Lower lobe of right lung (tissue), 2 donors: ENCODE measurements around the gene CLASP2. TPM values are rescaled to one million over a fixed set of nuclear protein-coding genes. Genes with fewer than 3 reads are reported as not detected.

ENCODE experiments used
- ATAC-seq, 2 donors: fragments of 200-7000 bp; cut with Tn5 transposase; one replicate each; pipeline ENCODE4 v1.9.1; 2020 to 2022; ENCODE audit warnings: mild to moderate bottlenecking in 2 of 2, moderate library complexity in 2 of 2
- DNase-seq: peaks from one replicate; pipeline ENCODE4 v3.0.0-alpha.2; 2020
- H3K27ac ChIP-seq: fragments of 200-600 bp; one replicate; pipeline ENCODE4 v1.8.0; 2022
- H3K27me3 ChIP-seq: fragments of 200-600 bp; one replicate; pipeline ENCODE4 v1.8.0; 2022; ENCODE audit warnings: low read depth
- H3K36me3 ChIP-seq: fragments of 200-600 bp; one replicate; pipeline ENCODE4 v1.8.0; 2022; ENCODE audit warnings: mild to moderate bottlenecking
- H3K4me1 ChIP-seq: fragments of 200-600 bp; one replicate; pipeline ENCODE4 v1.8.0; 2022
- H3K4me3 ChIP-seq: fragments of 200-600 bp; one replicate; pipeline ENCODE4 v1.8.0; 2022; ENCODE audit warnings: mild to moderate bottlenecking
- H3K9me3 ChIP-seq: fragments of 200-600 bp; one replicate; pipeline ENCODE4 v1.8.0; 2022
- intact Hi-C: fragments of 100-400 bp; cut with DNase I; formaldehyde crosslinking; loops from one replicate; pipeline ENCODE4 v1.11.0; 2022
- total RNA-seq: library from RNA; stranded (reverse); fragmentation: NEBNext Ultra II Directional; extraction: Animal tissue kit (Norgen Biotek cat#: 25700); gene quantifications from one replicate; pipeline ENCODE4 v1.2.1, GENCODE V29; 2021
- TF ChIP-seq, protein P1 (sequence below): fragments of 200-600 bp; IDR thresholded peaks from one replicate; pipeline ENCODE4 v1.8.0; 2022; ENCODE audit warnings: antibody characterized with exemption, mild to moderate bottlenecking
- donor health status: DM: no; HTN: yes; CAD: no; lungs with severe emphysema.

CLASP2 gene
- total RNA-seq, 1 donor from 2014 or later = 64.3 TPM

DNA sequence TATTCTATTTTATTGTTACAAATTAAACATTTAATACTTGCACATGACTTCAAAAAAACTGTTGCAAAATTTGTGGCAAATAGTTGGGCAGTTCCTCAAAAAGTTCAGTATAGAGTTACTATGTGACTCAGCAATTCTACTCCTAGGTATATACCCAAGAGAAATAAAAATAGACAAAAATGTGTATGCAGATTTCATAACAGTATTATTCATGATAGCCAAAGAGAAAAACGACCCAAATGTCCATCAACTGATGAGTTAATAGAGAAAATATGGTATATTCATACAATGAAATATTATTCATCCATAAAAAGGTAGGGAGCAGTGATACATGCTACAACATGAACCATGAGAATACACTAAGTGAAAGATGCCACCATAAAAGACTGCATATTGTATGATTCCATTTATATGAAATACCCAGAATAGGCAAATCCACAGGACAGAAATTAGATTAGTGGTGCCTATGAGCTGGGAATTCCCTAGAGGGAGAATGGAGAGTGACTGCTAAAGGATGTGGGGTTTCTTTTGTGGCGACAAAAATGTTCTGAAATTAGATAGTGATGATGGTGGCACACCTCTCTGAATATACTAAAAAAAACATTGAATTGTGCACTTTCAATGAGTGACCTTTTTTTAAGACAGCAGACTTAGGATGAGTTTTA lies 31.6 kb upstream of the CLASP2 start:
- DNase-seq = no peak
- H3K4me3 ChIP-seq = no peak overlapping the region
- ATAC-seq = no peak
- TF ChIP-seq, protein P1, sequence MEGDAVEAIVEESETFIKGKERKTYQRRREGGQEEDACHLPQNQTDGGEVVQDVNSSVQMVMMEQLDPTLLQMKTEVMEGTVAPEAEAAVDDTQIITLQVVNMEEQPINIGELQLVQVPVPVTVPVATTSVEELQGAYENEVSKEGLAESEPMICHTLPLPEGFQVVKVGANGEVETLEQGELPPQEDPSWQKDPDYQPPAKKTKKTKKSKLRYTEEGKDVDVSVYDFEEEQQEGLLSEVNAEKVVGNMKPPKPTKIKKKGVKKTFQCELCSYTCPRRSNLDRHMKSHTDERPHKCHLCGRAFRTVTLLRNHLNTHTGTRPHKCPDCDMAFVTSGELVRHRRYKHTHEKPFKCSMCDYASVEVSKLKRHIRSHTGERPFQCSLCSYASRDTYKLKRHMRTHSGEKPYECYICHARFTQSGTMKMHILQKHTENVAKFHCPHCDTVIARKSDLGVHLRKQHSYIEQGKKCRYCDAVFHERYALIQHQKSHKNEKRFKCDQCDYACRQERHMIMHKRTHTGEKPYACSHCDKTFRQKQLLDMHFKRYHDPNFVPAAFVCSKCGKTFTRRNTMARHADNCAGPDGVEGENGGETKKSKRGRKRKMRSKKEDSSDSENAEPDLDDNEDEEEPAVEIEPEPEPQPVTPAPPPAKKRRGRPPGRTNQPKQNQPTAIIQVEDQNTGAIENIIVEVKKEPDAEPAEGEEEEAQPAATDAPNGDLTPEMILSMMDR = no peak
- intact Hi-C loops = no loop called here
- H3K27ac ChIP-seq = no peak overlapping the region
- no peaks in the 10 kb centered on the region for H3K4me1 ChIP-seq
- H3K9me3 ChIP-seq = peaks cover 12% of the 10 kb centered on the region
- H3K27me3 ChIP-seq = no peaks in the 10 kb centered on the region
- H3K36me3 ChIP-seq = no peaks in the 10 kb centered on the region

DNA sequence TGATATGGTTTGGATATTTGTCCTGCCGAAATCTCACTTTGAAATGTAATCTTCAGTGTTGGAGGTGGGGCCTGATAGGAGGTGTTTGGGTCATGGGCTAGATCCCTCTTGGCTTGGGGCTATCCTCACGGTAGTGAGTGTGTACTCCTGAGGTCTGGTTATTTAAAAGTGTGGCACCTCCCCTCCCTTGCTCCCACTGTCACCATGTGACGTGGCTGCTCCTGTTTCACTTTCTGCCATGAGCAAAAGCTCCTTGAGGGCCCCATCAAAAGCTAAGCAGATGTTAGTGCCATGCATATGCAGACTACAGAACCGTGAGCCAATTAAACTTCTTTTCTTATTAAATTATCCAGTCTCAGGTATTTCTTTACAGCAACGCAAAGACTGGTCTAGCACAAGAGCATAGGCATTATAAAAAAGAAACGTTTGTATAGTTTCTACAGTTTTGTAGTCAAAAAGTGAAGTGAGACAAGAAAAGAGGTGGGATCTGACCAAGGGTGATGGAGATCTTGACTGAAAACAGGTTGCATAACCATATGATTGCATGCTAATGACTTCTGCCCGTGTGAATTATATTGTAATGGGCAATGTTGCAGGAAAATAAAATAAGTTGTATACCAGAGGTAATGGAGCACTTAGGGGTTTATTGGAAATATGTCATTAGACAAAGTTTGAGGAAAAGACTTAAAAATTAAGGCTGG lies 28.5 kb upstream of the CLASP2 start:
- Histone ChIP-seq H3K36me3 (no peaks in the 10 kb centered on the region), H3K4me1 (no peaks in the 10 kb centered on the region), H3K27ac (no peak overlapping the region), H3K9me3 (no peaks in the 10 kb centered on the region), H3K27me3 (no peaks in the 10 kb centered on the region), H3K4me3 (no peak overlapping the region)
- no peak for ATAC-seq
- intact Hi-C loops = no loop called here
- DNase-seq = no peak
- TF ChIP-seq, protein P1 = no peak

DNA sequence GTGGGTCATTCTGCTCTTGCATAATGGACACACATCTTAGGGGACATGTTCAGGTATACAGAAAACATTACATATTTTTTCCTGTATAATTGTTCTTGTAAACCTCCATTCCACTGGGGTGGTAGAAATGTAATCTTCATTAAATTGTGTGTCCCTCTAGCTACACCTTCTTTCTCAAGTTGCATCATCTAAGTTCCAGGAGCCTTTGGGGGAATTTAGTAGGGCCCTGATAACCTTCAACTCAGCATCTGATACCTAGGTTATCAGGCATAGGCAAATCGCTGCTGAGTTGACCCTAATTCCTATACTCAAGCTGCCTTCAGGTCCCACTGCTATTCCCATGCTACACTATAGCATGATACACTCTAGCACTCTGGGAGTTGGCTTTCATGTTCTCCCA lies 19.1 kb upstream of the CLASP2 start:
- Histone ChIP-seq H3K4me1 (no peaks in the 10 kb centered on the region), H3K27ac (no peak overlapping the region), H3K27me3 (no peaks in the 10 kb centered on the region), H3K36me3 (no peaks in the 10 kb centered on the region), H3K4me3 (no peak overlapping the region), H3K9me3 (peaks cover 6% of the 10 kb centered on the region)
- ATAC-seq (no peak), DNase-seq (no peak)
- TF ChIP-seq, protein P1 = no peak
- intact Hi-C loops = no loop called here

DNA sequence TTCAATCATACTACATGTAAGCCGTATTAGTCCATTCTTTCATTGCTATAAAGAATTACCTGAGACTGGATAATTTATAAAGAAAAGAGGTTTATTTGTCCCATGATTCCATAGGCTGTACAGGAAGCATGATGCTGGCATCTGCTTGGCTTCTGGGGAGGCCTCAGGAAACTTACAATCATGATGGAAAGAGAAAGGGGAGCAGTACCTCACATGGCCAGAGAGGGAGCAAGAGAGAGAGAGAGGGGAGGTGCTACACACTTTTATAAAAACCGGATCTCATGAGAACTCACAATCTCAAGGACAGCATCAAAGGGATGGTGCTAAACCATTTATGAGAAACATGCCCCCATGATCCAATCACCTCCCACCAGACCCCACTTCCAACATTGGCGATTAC lies 14.3 kb upstream of the CLASP2 start:
- intact Hi-C loops = no loop called here
- H3K4me1 ChIP-seq = no peaks in the 10 kb centered on the region
- no peak for DNase-seq
- no peak overlapping the region for H3K27ac ChIP-seq
- peaks cover 12% of the 10 kb centered on the region for H3K9me3 ChIP-seq
- ATAC-seq = no peak
- H3K27me3 ChIP-seq = no peaks in the 10 kb centered on the region
- TF ChIP-seq, protein P1 = peak; percentile 17
- H3K36me3 ChIP-seq = no peaks in the 10 kb centered on the region
- H3K4me3 ChIP-seq = no peak overlapping the region

DNA sequence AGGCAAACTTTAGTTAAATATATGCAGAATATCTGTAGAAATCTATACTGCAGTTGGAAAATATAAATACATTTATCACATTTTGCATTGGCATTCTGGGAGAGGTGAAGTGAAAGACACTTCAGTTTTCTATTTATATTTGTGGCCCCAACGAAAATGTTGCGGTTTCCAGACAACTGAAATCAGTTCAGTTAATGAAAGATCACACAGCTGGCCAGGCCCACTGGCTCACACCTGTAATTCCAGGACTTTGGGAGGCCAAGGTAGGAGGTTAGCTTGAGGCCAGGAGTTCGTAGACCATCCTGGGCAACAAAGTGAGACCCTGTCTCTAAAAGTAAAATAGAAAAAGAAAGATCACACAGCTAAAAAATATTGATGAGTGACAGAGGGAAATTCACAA lies 11.9 kb upstream of the CLASP2 start:
- Histone ChIP-seq H3K36me3 (no peaks in the 10 kb centered on the region), H3K9me3 (peaks cover 12% of the 10 kb centered on the region), H3K4me3 (no peak overlapping the region), H3K4me1 (no peaks in the 10 kb centered on the region), H3K27ac (no peak overlapping the region), H3K27me3 (no peaks in the 10 kb centered on the region)
- DNase-seq (no peak), ATAC-seq (no peak)
- intact Hi-C loops = no loop called here
- TF ChIP-seq, protein P1 = no peak
